ENCODE results near the gene RICTOR.

Gene RICTOR

DNA sequence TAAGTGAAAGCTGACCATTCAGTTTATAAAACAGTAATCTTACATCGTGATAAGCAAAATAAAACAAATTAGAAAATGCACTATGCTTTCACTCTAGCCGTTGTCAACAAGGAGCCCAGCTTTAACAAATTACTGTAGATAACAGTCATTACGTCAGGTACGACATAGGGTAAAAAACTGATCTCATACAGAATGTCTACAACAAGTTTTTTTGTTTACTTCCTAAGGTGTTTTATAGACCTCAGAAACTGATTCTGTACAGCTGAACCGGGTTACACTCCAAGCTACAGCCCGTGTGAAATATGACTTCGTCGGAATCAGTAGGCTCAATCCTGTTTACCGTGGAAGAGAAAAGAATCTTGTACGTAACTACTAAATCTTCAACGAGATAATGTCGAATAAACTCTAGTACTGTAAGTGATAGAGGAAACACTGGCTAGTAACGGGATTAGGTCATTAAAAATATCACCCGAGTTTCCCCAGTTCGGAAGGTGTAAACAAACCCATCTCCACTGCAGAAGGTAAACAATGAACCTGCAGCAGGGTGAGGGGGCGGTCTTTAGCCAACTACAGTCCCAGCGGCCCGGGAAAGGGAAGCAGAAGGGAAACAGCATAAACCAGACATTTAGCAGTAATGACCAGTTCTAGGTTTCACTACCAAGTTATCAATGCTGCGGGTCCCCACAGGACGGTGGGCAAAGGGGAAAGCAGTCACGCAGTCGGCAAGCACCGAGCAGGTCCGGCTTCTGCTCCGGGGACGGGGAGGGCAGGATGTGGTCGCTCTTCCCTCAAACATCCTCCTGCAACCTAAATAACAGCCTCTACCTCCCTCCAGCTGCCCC is 1.1 kb downstream of the RICTOR start:
- H3K4me3 ChIP-seq (replicated peaks in 1 of 2; ENCODE audit: low read depth in 2 of 2, low read length in 2 of 2), result peak overlapping the region; percentile 84 to 88
- TF ChIP-seq, protein P1, sequence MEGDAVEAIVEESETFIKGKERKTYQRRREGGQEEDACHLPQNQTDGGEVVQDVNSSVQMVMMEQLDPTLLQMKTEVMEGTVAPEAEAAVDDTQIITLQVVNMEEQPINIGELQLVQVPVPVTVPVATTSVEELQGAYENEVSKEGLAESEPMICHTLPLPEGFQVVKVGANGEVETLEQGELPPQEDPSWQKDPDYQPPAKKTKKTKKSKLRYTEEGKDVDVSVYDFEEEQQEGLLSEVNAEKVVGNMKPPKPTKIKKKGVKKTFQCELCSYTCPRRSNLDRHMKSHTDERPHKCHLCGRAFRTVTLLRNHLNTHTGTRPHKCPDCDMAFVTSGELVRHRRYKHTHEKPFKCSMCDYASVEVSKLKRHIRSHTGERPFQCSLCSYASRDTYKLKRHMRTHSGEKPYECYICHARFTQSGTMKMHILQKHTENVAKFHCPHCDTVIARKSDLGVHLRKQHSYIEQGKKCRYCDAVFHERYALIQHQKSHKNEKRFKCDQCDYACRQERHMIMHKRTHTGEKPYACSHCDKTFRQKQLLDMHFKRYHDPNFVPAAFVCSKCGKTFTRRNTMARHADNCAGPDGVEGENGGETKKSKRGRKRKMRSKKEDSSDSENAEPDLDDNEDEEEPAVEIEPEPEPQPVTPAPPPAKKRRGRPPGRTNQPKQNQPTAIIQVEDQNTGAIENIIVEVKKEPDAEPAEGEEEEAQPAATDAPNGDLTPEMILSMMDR (IDR thresholded peaks at IDR 0.05; ENCODE audit: low read depth, low read length), result no peak
- DNase-seq (ENCODE audit: low read depth in 2 of 2), result peak; percentile 30 to 51

DNA sequence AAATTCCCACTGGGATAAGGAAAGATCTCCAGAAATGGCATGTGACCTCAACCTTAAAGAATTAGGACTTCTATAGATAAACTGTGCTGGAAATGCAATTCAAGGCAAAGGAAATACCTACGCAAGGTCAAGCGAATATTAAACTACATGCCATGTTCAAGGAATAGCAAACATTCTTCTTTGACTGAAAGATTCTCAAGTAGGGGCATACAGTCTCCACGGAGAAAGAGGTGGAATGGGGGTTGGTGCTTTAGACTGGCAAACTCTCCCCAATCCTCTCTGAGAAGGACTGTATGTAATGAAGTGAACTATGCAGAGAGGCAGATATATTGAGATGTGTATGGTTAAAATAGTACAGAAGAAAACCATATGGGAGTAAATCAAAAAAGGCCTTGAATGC is 6.1 kb downstream of the RICTOR start:
- DNase-seq (ENCODE audit: low read depth in 2 of 2), result no peak
- no peak overlapping the region for H3K4me3 ChIP-seq (replicated peaks in 1 of 2; ENCODE audit: low read depth in 2 of 2, low read length in 2 of 2)
- TF ChIP-seq, protein P1 (IDR thresholded peaks at IDR 0.05; ENCODE audit: low read depth, low read length), result no peak

DNA sequence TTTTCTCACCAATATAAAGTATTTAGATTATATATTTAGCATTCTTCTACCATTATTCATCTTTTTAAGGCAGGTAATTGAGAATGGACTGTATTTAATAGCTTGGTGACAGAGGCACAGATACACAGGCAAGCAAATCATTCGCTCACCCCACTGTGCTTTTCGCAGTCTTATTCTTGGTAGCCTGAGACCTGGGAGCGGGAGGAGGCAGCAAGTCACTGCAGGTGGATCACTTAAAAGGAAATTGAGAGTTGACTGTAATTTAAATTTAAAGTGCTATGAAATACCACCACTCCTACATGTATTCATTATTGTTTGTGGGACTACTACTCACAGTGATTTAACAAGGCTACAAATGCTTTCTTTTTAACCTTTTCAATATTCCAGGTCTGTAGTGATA is 9.7 kb downstream of the RICTOR start:
- H3K4me3 ChIP-seq (replicated peaks in 1 of 2; ENCODE audit: low read depth in 2 of 2, low read length in 2 of 2), result no peak overlapping the region
- no peak for DNase-seq (ENCODE audit: low read depth in 2 of 2)
- TF ChIP-seq, protein P1 (IDR thresholded peaks at IDR 0.05; ENCODE audit: low read depth, low read length), result no peak

DNA sequence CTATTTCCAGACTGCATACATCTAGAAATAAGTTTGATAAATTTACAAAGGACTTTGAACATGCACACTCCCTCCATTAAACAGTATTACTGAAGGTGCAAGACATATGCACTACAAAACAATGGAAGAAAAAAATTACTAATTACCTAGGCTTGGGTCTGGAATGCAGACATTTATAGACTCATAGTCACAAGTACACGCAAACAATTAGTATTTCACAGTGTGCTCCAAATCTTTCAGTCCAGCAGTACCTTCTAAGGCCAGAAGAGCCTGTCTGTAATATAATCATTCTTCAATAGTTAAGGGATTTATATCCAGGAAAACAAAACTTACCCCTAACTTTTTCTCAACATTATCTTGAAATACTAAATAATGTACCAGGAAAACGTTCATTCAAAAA is 11.2 kb downstream of the RICTOR start:
- no peak overlapping the region for H3K4me3 ChIP-seq (replicated peaks in 1 of 2; ENCODE audit: low read depth in 2 of 2, low read length in 2 of 2)
- TF ChIP-seq, protein P1 (IDR thresholded peaks at IDR 0.05; ENCODE audit: low read depth, low read length), result no peak
- peak in 1 of 2 donors; percentile 27 for DNase-seq (ENCODE audit: low read depth in 2 of 2)

DNA sequence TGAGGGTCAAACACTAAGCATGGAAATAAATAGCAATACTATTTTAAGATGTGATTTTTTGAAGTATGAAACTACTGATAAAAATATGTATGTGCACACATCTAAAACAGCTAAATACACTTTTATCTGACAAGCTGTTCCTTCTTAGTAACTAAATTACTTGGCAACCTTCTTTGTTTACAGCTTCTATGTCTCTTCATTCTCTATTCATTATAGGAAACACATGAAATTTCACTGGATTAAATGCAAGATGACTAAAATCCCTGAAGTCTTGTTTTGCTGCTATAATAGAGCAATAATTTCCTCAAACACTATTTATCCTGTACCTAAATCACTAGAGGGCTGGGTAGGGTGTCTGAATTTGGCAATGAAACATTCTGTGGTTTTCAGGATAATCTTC is 11.7 kb downstream of the RICTOR start:
- TF ChIP-seq, protein P1 (IDR thresholded peaks at IDR 0.05; ENCODE audit: low read depth, low read length), result no peak
- no peak overlapping the region for H3K4me3 ChIP-seq (replicated peaks in 1 of 2; ENCODE audit: low read depth in 2 of 2, low read length in 2 of 2)
- DNase-seq (ENCODE audit: low read depth in 2 of 2), result peak in 1 of 2 donors; percentile 17

DNA sequence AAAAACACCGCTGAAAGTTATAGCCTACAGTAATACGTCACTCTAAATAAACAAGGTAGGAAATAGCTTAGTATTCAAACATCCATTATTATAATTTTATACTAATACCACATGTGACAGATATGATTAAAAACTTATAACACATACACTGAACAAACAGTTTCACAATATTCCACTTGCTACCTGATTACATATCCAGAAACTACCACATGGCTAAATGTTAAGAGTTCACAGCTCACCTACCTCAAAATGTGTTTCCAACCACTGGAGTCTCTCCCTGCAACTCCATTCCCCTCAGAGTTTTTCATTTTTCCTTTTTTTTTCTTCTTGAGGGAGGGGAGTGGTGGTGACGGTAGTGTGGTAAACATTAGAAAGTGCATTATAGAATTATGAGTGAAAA is 12.1 kb downstream of the RICTOR start:
- no peak overlapping the region for H3K4me3 ChIP-seq (replicated peaks in 1 of 2; ENCODE audit: low read depth in 2 of 2, low read length in 2 of 2)
- DNase-seq (ENCODE audit: low read depth in 2 of 2), result no peak
- TF ChIP-seq, protein P1 (IDR thresholded peaks at IDR 0.05; ENCODE audit: low read depth, low read length), result no peak
